Stimulated activated naive CD4-positive, alpha-beta T cell (primary cell): ENCODE measurements around the gene LAMA2.

ENCODE experiments used
- DNase-seq, 6 experiments: peaks; one replicate each; lab custom pipeline; 2025; lab: John Stamatoyannopoulos, UW

The LAMA2 gene

GRCh38 chr6:129370268-129370916 lies 487.5 kb downstream of the LAMA2 start:
- DNase-seq, result peak; percentile 1 to 29 (median 8)

GRCh38 chr6:129381885-129382284 lies 498.9 kb downstream of the LAMA2 start:
- no peak for DNase-seq

- DNase-seq, result no peak
Observed at GRCh38 chr6:129382916-129383315, 500.0 kb downstream of the LAMA2 start.

- no peak for DNase-seq
Observed at GRCh38 chr6:129385117-129385516, 502.2 kb downstream of the LAMA2 start.

GRCh38 chr6:129390900-129391299 lies 508.0 kb downstream of the LAMA2 start:
- no peak for DNase-seq

GRCh38 chr6:129393654-129394053 lies 510.7 kb downstream of the LAMA2 start:
- no peak for DNase-seq

GRCh38 chr6:129398764-129399163 lies 515.8 kb downstream of the LAMA2 start:
- no peak for DNase-seq

GRCh38 chr6:129402244-129402643 lies 519.3 kb downstream of the LAMA2 start:
- no peak for DNase-seq

GRCh38 chr6:129411092-129411491 lies 528.2 kb downstream of the LAMA2 start:
- no peak for DNase-seq

- no peak for DNase-seq
Observed at GRCh38 chr6:129416337-129416990, 533.5 kb downstream of the LAMA2 start.

GRCh38 chr6:129417416-129418086 lies 534.6 kb downstream of the LAMA2 start:
- DNase-seq, result no peak

- DNase-seq, result no peak
Observed at GRCh38 chr6:129419324-129419723, 536.4 kb downstream of the LAMA2 start.

- no peak for DNase-seq
Observed at GRCh38 chr6:129426343-129426742, 543.4 kb downstream of the LAMA2 start.

- no peak for DNase-seq
Observed at GRCh38 chr6:129429956-129430355, 547.0 kb downstream of the LAMA2 start.

- DNase-seq, result no peak
Observed at GRCh38 chr6:129432738-129433137, 549.8 kb downstream of the LAMA2 start.

GRCh38 chr6:129434091-129434490 lies 551.2 kb downstream of the LAMA2 start:
- DNase-seq, result no peak

- no peak for DNase-seq
Observed at GRCh38 chr6:129440691-129441090, 557.8 kb downstream of the LAMA2 start.

GRCh38 chr6:129444683-129445082 lies 561.7 kb downstream of the LAMA2 start:
- DNase-seq, result no peak

GRCh38 chr6:129446272-129447197 lies 563.6 kb downstream of the LAMA2 start:
- peak in 1 of 6 experiments; percentile 3 for DNase-seq

- no peak for DNase-seq
Observed at GRCh38 chr6:129447198-129447565, 564.2 kb downstream of the LAMA2 start.

- no peak for DNase-seq
Observed at GRCh38 chr6:129448965-129449364, 566.0 kb downstream of the LAMA2 start.

- no peak for DNase-seq
Observed at GRCh38 chr6:129451187-129451586, 568.2 kb downstream of the LAMA2 start.
